NT2/D1 (cell line): ENCODE measurements around the gene NAA35.

ENCODE experiments used
- SUZ12 ChIP-seq: IDR thresholded peaks from 2 replicates; pipeline ENCODE4 v1.6.1; 2011; ENCODE audit not compliant: insufficient read length, insufficient read depth; ENCODE audit errors: extremely low read depth
- YY1 ChIP-seq: IDR thresholded peaks from 2 replicates; pipeline ENCODE4 v1.6.1; 2011; ENCODE audit not compliant: insufficient read length, insufficient read depth
- ZNF274 ChIP-seq: IDR thresholded peaks from 2 replicates; pipeline ENCODE4 v1.6.1; 2011; ENCODE audit warnings: mild to moderate bottlenecking, low read depth, low read length

GRCh38 chr9:86046930-86047341 lies 106.0 kb downstream of the NAA35 start:
- no peak for TF ChIP-seq YY1
- no peak for TF ChIP-seq ZNF274
- TF ChIP-seq SUZ12, result no peak
